Measurements from ENCODE around the gene BCORL1. TPM values are rescaled to one million over a fixed set of nuclear protein-coding genes. Genes with fewer than 3 reads are reported as not detected.
A peak's percentile ranks its signal among the peaks of the same experiment; 100 is the strongest.

Gene BCORL1
- total and polyA plus RNA-seq, 2 of the 4 experiments (the other 2 are of a cell fraction): 0.54 to 1.6 TPM

- no peak overlapping the region for H3K56ac ChIP-seq (ENCODE audit: extremely low read depth, insufficient read depth, low read length)
- H2AK5ac ChIP-seq (ENCODE audit: low read depth, low read length): no peak overlapping the region
- no peak overlapping the region for H2AFZ ChIP-seq (replicated peaks; ENCODE audit: low read length, poor library complexity)
- H2BK5ac ChIP-seq (ENCODE audit: low read depth, low read length, poor library complexity, severe bottlenecking): no peak overlapping the region
- 67% methylated on average over 1 of the region's 3 CpGs; no CpG with 5 or more reads in 1 of the 2 experiments for WGBS, 2 experiments (ENCODE audit: extremely low coverage in 2 of 2, insufficient read length in 1 of 2)
- H3K9me1 ChIP-seq (ENCODE audit: insufficient read depth, low read length): peaks cover 12% of the 10 kb centered on the region; the same call in 1 of the 2 replicates
- H3K27ac ChIP-seq (ENCODE audit: insufficient read depth, low read length): no peak overlapping the region
- peaks cover 6 to 45% of the 10 kb centered on the region in 2 experiments for H3K79me1 ChIP-seq (ENCODE audit: low read depth in 1 of 2, low read length in 2 of 2)
- no peak overlapping the region for H3K4me2 ChIP-seq (ENCODE audit: low read depth, low read length)
- no peak for ATAC-seq (ENCODE audit: low read depth)
- POLR2A ChIA-PET (ENCODE audit: unreplicated experiment): no interaction called here
- peaks cover 62% of the 10 kb centered on the region for H4K20me1 ChIP-seq (ENCODE audit: insufficient read depth, low read length)
- no peaks in the 10 kb centered on the region for H3K9me3 ChIP-seq (ENCODE audit: control insufficient read depth, insufficient read depth, low read length)
- H2AK9ac ChIP-seq (replicated peaks; ENCODE audit: low read depth, low read length, poor library complexity): peak overlapping the region; percentile 65
- no peak overlapping the region; the same call in 1 of the 2 replicates for H3K23ac ChIP-seq (ENCODE audit: low read depth, low read length)
- no peak overlapping the region for H2BK15ac ChIP-seq (ENCODE audit: low read depth, low read length)
- dilution Hi-C loops (cut with HindIII; ENCODE audit: low sequenced_read_pairs, unreplicated experiment) (no loop called here), intact Hi-C loops (cut with micrococcal nuclease) (no loop called here), in situ Hi-C loops (cut with MboI; ENCODE audit: low sequenced_read_pairs) (no loop called here)
- no peak for TF ChIP-seq CHD1 (IDR thresholded peaks at IDR 0.05; ENCODE audit: low read depth, low read length)
- TF ChIP-seq, protein P1, sequence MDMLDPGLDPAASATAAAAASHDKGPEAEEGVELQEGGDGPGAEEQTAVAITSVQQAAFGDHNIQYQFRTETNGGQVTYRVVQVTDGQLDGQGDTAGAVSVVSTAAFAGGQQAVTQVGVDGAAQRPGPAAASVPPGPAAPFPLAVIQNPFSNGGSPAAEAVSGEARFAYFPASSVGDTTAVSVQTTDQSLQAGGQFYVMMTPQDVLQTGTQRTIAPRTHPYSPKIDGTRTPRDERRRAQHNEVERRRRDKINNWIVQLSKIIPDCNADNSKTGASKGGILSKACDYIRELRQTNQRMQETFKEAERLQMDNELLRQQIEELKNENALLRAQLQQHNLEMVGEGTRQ (IDR thresholded peaks at IDR 0.05; ENCODE audit: low read depth, low read length): no peak
- TF ChIP-seq NFE2L2 (IDR thresholded peaks at IDR 0.05; ENCODE audit: low read depth, low read length): no peak
- no peak for TF ChIP-seq MAFK (IDR thresholded peaks at IDR 0.05; ENCODE audit: low read depth, low read length)
- TF ChIP-seq RAD21 (IDR thresholded peaks at IDR 0.05; ENCODE audit: low read length): no peak
- no peak for TF ChIP-seq ELK1 (IDR thresholded peaks at IDR 0.05; ENCODE audit: borderline replicate concordance, low read depth, low read length)
- no peak for TF ChIP-seq MAZ (IDR thresholded peaks at IDR 0.05; ENCODE audit: borderline replicate concordance, low read depth, low read length)
- TF ChIP-seq CTCF (conservative IDR thresholded peaks at IDR 0.05; ENCODE audit: low read depth, low read length): no peak
- TF ChIP-seq BHLHE40 (IDR thresholded peaks at IDR 0.05; ENCODE audit: low read depth, low read length): no peak
- TF ChIP-seq RFX5 (IDR thresholded peaks at IDR 0.05; ENCODE audit: low read depth, low read length): no peak
- no peak for TF ChIP-seq SMC3 (IDR thresholded peaks at IDR 0.05; ENCODE audit: low read depth, low read length)
- no peak for TF ChIP-seq FOS (IDR thresholded peaks at IDR 0.05; ENCODE audit: low read depth, low read length)
- no peak for TF ChIP-seq POLR2A (IDR thresholded peaks at IDR 0.05; ENCODE audit: low read depth, low read length)
- TF ChIP-seq CEBPB (IDR thresholded peaks at IDR 0.05; ENCODE audit: low read depth, low read length): no peak
- no peak for TF ChIP-seq MXI1 (IDR thresholded peaks at IDR 0.05; ENCODE audit: borderline replicate concordance, low read depth, low read length)
- TF ChIP-seq RCOR1 (IDR thresholded peaks at IDR 0.05; ENCODE audit: insufficient replicate concordance, low read length): no peak
- H3K4me3 ChIP-seq (ENCODE audit: insufficient read depth, low read depth, low read length): no peak overlapping the region
- H4K5ac ChIP-seq (ENCODE audit: low read depth, low read length): no peak overlapping the region
- no peak overlapping the region for H2BK20ac ChIP-seq (ENCODE audit: low read depth, low read length)
- H3K9ac ChIP-seq (ENCODE audit: low read depth, low read length): no peak overlapping the region
- no peak overlapping the region for H2BK120ac ChIP-seq (ENCODE audit: low read depth, low read length)
- DNase-seq: no peak
- no peak overlapping the region for H4K8ac ChIP-seq (ENCODE audit: low read depth in 2 of 2, low read length in 2 of 2)
- no peaks in the 10 kb centered on the region for H3K27me3 ChIP-seq (ENCODE audit: control insufficient read depth, insufficient read depth, low read length)
- H3K18ac ChIP-seq (ENCODE audit: low read depth, low read length): no peak overlapping the region
- no peaks in the 10 kb centered on the region for H3K36me3 ChIP-seq (ENCODE audit: control insufficient read depth, insufficient read depth, low read length)
- no peak overlapping the region for H3K14ac ChIP-seq (replicated peaks; ENCODE audit: low read depth, low read length)
- no peak overlapping the region for H3K4ac ChIP-seq (ENCODE audit: low read depth, low read length)
- H4K91ac ChIP-seq (ENCODE audit: insufficient read depth, low read depth, low read length): no peak overlapping the region
- no TSS peak for BruUV-seq (replicated peaks)
- CTCF ChIA-PET: no interaction called here
- peaks cover 11% of the 10 kb centered on the region for H3K4me1 ChIP-seq (ENCODE audit: control insufficient read depth, insufficient read depth, low read length)
Measured at GRCh38 chrX:130105244-130105643, 122.8 kb downstream of the BCORL1 start.

All from IMR-90 (cell line).